Naive thymus-derived CD4-positive, alpha-beta T cell (primary cell): ENCODE results near the gene GIMD1. TPM values are rescaled to one million over a fixed set of nuclear protein-coding genes. Genes with fewer than 3 reads are reported as not detected.
"Not testable (repeated sequence)": the region's sequence is repeated elsewhere in the genome, so short reads cannot be mapped to it uniquely, and the experiment has no call there.

ENCODE experiments used
- ATAC-seq: fragments of 150-1000 bp; cut with Tn5 transposase; 2 replicates; pipeline ENCODE4 v1.10.0; 2021; ENCODE audit warnings: mild to moderate bottlenecking, moderate library complexity
- CTCF ChIA-PET: fragments of 350-600 bp; sonication (Branson Sonifier 250); formaldehyde crosslinking; loops from one replicate; lab custom pipeline; 2021; ENCODE audit warnings: antibody characterized with exemption; lab: Charles Lee
- POLR2A ChIA-PET: fragments of 350-600 bp; sonication (Branson Sonifier 250); formaldehyde crosslinking; loops from one replicate; lab custom pipeline; 2021; ENCODE audit warnings: antibody characterized with exemption, inconsistent platforms; lab: Charles Lee
- DNase-seq, 9 donors: peaks; one replicate each; pipeline versions ENCODE4 v3.0.0 to v3.0.0-alpha.2; 2020 to 2022; ENCODE audit warnings: mixed read lengths in 1 of 9
- H3K27ac ChIP-seq: one replicate; pipeline ENCODE4 v1.7.0; 2013; ENCODE audit warnings: mild to moderate bottlenecking, low read depth, low read length, moderate library complexity
- H3K27me3 ChIP-seq, 2 donors: one replicate each; pipeline ENCODE4 v1.7.0; 2013; ENCODE audit warnings: low read length in 2 of 2, mild to moderate bottlenecking in 2 of 2, moderate library complexity in 2 of 2; ENCODE audit not compliant: control insufficient read depth in 2 of 2, insufficient read depth in 2 of 2
- H3K36me3 ChIP-seq, 3 experiments: 1 replicate in 2 of 3; 2 replicates in 1 of 3; pipeline ENCODE4 v1.7.0; 2013; ENCODE audit warnings: low read length in 3 of 3, mild to moderate bottlenecking in 3 of 3, moderate library complexity in 1 of 3; ENCODE audit not compliant: insufficient read depth in 3 of 3, control insufficient read depth in 2 of 3
- H3K4me1 ChIP-seq, 2 donors: one replicate each; pipeline ENCODE4 v1.7.0; 2013; ENCODE audit warnings: low read length in 2 of 2, mild to moderate bottlenecking in 2 of 2, moderate library complexity in 1 of 2; ENCODE audit not compliant: control insufficient read depth in 2 of 2, insufficient read depth in 2 of 2
- H3K4me3 ChIP-seq: 2 replicates; pipeline ENCODE4 v1.7.0; 2013; ENCODE audit warnings: mild to moderate bottlenecking, low read length
- H3K9me3 ChIP-seq, 3 experiments: 1 replicate in 2 of 3; 2 replicates in 1 of 3; pipeline ENCODE4 v1.7.0; 2013; ENCODE audit warnings: low read length in 3 of 3; ENCODE audit not compliant: control insufficient read depth in 2 of 3
- H3K27ac Mint-ChIP-seq, 9 donors: one replicate each; pipeline ENCODE4 v1.8.0; 2020 to 2022; ENCODE audit warnings: mixed read lengths in 9 of 9, mild to moderate bottlenecking in 8 of 9, moderate library complexity in 5 of 9, inconsistent platforms in 2 of 9
- H3K27me3 Mint-ChIP-seq, 5 donors: one replicate each; pipeline ENCODE4 v1.8.0; 2021 to 2022; ENCODE audit warnings: mixed read lengths in 5 of 5, mild to moderate bottlenecking in 1 of 5
- H3K36me3 Mint-ChIP-seq, 5 donors: one replicate each; pipeline ENCODE4 v1.8.0; 2020 to 2022; ENCODE audit warnings: mixed read lengths in 5 of 5, mild to moderate bottlenecking in 3 of 5, inconsistent platforms in 1 of 5
- H3K4me1 Mint-ChIP-seq, 7 donors: one replicate each; pipeline ENCODE4 v1.8.0; 2020 to 2022; ENCODE audit warnings: mixed read lengths in 7 of 7, mild to moderate bottlenecking in 3 of 7, inconsistent platforms in 1 of 7
- H3K4me3 Mint-ChIP-seq, 10 donors: one replicate each; pipeline ENCODE4 v1.8.0; 2020 to 2022; ENCODE audit warnings: mild to moderate bottlenecking in 10 of 10, mixed read lengths in 10 of 10, moderate library complexity in 6 of 10, inconsistent platforms in 2 of 10
- H3K9me3 Mint-ChIP-seq, 11 donors: one replicate each; pipeline ENCODE4 v1.8.0; 2020 to 2022; ENCODE audit warnings: mixed read lengths in 11 of 11, mild to moderate bottlenecking in 4 of 11, inconsistent platforms in 1 of 11, moderate library complexity in 1 of 11
- intact Hi-C, 2 donors: fragments of 100-400 bp; cut with micrococcal nuclease; formaldehyde crosslinking; loops; one replicate each; pipeline ENCODE4 v1.15.1; 2023
- polyA plus RNA-seq, 2 donors: library from polyadenylated mRNA; unstranded; fragments of 300-500 nt; fragmentation: Illumina TruSeq; gene quantifications; one replicate each; pipeline ENCODE4 v1.2.3, GENCODE V29; 2021
- total RNA-seq, 6 experiments: library from RNA in 5 of 6; stranded (reverse) in 5 of 6; gene quantifications; 1 replicate in 5 of 6; 2 replicates in 1 of 6; pipeline ENCODE4 v1.2.3 and lab custom pipeline; 2021 to 2026

The GIMD1 gene
- total and polyA plus RNA-seq, 7 experiments from 2014 or later = not detected

DNA sequence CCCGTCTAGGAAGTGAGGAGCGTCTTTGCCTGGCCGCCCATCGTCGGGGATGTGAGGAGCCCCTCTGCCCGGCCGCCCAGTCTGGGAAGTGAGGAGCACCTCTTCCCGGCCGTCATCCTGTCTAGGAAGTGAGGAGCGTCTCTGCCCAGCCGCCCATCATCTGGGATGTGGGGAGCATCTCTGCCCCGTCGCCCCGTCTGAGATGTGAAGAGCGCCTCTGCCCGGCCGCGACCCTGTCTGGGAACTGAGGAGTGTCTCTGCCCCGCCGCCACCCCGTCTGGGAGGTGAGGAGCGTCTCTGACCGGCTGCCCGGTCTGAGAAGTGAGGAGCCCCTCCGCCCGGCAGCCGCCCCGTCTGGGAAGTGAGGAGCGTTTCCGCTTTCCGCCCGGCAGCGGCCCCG, 47.4 kb downstream of the GIMD1 start:
- H3K9me3 Mint-ChIP-seq, H3K36me3 ChIP-seq, H3K27me3 Mint-ChIP-seq, ATAC-seq, DNase-seq, intact Hi-C loops, H3K9me3 ChIP-seq, H3K27ac Mint-ChIP-seq, CTCF ChIA-PET, POLR2A ChIA-PET, H3K4me3 Mint-ChIP-seq, H3K4me3 ChIP-seq, H3K27me3 ChIP-seq, H3K27ac ChIP-seq: not testable (repeated sequence)
- peaks cover 14 to 18% of the 10 kb centered on the region in 2 donors for H3K4me1 ChIP-seq
- Mint-ChIP-seq H3K36me3 (peaks cover 0 to 30% (median 25%) of the 10 kb centered on the region in 5 donors), H3K4me1 (peaks cover 5 to 29% (median 23%) of the 10 kb centered on the region in 7 donors)

DNA sequence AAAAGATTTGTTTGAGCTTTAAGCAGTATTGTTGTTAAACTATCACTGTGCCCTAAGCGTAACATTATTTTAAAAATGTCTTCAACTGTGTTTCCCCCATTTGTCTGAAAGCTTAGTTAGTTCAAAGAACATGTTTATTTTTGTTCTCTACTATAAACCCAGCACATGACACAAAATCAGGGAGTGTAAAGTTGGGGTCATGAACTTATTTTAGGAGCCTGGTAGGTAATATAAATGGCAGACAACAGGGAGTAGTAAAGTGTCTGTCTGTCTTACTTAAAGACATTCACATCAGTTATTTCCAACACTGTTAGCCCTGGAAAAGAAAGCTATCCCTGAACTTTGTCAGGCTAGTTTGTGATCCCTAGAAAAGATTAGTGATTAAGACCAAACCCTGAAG, 48.3 kb downstream of the GIMD1 start:
- no peak for DNase-seq
- no peak for ATAC-seq
- Histone ChIP-seq H3K4me3 (no peak overlapping the region), H3K4me1 (peaks cover 18% of the 10 kb centered on the region in 2 donors), H3K9me3 (no peaks in the 10 kb centered on the region), H3K27ac (no peak overlapping the region), H3K36me3 (peaks cover 0 to 4% (median 0%) of the 10 kb centered on the region in 3 experiments), H3K27me3 (no peaks in the 10 kb centered on the region)
- intact Hi-C loops = no loop called here
- no peaks in the 10 kb centered on the region for H3K27me3 Mint-ChIP-seq
- no peaks in the 10 kb centered on the region for H3K9me3 Mint-ChIP-seq
- CTCF ChIA-PET = no interaction called here
- no peak overlapping the region for H3K27ac Mint-ChIP-seq
- peak overlapping the region in 1 of 10 donors; percentile 23 for H3K4me3 Mint-ChIP-seq
- H3K36me3 Mint-ChIP-seq = peaks cover 0 to 30% (median 25%) of the 10 kb centered on the region in 5 donors
- peaks cover 5 to 33% (median 27%) of the 10 kb centered on the region in 7 donors for H3K4me1 Mint-ChIP-seq
- POLR2A ChIA-PET = interaction anchor here (0.6 kb wide), 1 partner anchor 1401 kb away, joined by 3 read pairs; no protein-coding TSS in a partner anchor

DNA sequence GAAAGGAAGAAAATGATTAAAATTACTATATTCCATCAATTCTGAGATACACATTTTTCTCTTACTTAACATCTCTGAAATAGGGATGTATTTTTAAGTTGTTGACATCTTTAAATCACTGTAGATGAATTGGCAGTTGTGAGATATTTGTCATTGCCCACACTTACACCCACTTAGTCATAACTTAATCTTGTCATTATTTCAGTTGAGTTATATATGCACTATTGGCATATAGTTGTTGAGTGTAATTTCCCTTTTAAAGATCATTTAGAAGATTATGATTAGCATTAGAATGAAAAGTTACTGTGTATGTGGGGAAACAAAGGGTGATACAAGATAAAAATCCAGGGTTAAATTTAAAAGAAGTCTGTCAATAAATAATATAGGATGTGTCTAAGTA, 50.1 kb downstream of the GIMD1 start:
- ATAC-seq (no peak), DNase-seq (no peak)
- no peaks in the 10 kb centered on the region for H3K27me3 Mint-ChIP-seq
- Histone ChIP-seq H3K27me3 (no peaks in the 10 kb centered on the region), H3K27ac (peak overlapping the region; percentile 90), H3K9me3 (no peaks in the 10 kb centered on the region), H3K4me3 (no peak overlapping the region), H3K4me1 (peaks cover 22 to 24% of the 10 kb centered on the region in 2 donors), H3K36me3 (peaks cover 0 to 4% (median 0%) of the 10 kb centered on the region in 3 experiments)
- H3K4me1 Mint-ChIP-seq = peaks cover 15 to 42% (median 38%) of the 10 kb centered on the region in 7 donors
- H3K9me3 Mint-ChIP-seq = no peaks in the 10 kb centered on the region
- peak overlapping the region in 3 of 10 donors; percentile 12 to 59 (median 18) for H3K4me3 Mint-ChIP-seq
- peak overlapping the region in 2 of 9 donors; percentile 43 to 65 for H3K27ac Mint-ChIP-seq
- POLR2A ChIA-PET = no interaction called here
- intact Hi-C loops = loop anchor here (5.0 to 10.0 kb wide), 3 partner anchors 1614 to 1669 kb away; partner anchors contain the start of genes HADH (in 2 of the 2) and CYP2U1 (in 1 of the 2)
- H3K36me3 Mint-ChIP-seq = peaks cover 0 to 26% (median 22%) of the 10 kb centered on the region in 5 donors
- CTCF ChIA-PET = no interaction called here

DNA sequence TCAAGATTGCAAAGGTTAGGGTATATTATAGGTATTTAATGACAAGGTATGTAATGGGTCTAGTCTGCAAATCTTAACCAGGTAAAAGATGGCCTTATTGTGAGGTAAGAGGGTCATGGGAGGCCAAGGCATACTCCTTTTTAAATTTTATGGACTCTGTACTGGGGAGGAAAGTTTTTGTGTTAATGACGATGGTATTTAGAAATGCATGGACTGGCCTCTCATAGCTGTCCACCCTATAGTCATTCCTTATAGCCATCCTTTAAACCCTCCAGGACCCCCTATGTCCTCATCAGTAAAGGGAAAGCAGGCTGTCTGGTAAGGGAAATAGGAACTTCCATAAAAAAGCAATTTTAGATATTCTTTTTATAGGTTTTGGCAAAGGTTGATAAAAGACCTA, 50.8 kb downstream of the GIMD1 start:
- peaks cover 22 to 24% of the 10 kb centered on the region in 2 donors for H3K4me1 ChIP-seq
- no peak for ATAC-seq
- Mint-ChIP-seq H3K9me3 (no peaks in the 10 kb centered on the region), H3K27me3 (no peaks in the 10 kb centered on the region), H3K27ac (peak overlapping the region in 1 of 9 donors; percentile 21), H3K4me3 (no peak overlapping the region), H3K4me1 (peaks cover 22 to 49% (median 38%) of the 10 kb centered on the region in 7 donors), H3K36me3 (peaks cover 0 to 26% (median 22%) of the 10 kb centered on the region in 5 donors)
- H3K36me3 ChIP-seq = peaks cover 0 to 4% (median 0%) of the 10 kb centered on the region in 3 experiments
- POLR2A ChIA-PET = no interaction called here
- peak overlapping the region; percentile 90 for H3K27ac ChIP-seq
- H3K4me3 ChIP-seq = peak overlapping the region; percentile 95
- H3K27me3 ChIP-seq = no peaks in the 10 kb centered on the region
- intact Hi-C loops = loop anchor here (2.0 to 10.0 kb wide), 4 partner anchors 845 to 1669 kb away; partner anchors contain the start of genes HADH (in 2 of the 2) and CYP2U1 (in 1 of the 2)
- H3K9me3 ChIP-seq = no peaks in the 10 kb centered on the region
- no peak for DNase-seq
- CTCF ChIA-PET = no interaction called here

DNA sequence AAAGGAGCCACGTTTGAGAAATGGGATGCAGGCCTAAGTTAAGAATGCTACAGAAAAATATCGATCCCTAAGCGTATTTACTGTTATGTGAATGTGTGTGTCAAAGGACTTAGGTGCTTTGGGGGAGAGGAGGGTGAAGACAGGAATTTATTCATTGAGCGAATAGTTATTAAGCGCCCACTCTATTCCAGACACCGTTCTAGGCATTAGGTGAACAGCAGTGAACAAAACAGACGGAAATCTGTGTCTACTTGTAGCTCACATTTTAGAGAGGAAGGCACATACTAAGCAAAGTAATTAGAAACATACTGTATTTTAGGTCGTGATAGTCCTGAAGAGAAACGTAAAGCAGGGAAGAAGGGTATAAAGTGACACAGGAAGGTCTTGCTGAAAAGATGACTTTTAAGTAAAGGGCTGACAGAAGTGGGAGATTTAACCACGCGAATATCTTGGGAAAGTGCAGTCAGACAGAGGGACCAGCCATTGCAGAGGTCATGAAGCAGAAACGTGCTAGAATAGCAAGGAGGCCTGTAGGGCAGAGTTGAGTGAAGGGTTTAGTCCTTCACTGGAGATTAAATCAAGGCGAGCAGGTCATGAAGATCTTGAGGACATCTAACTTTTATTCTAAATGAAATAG, 51.7 kb downstream of the GIMD1 start:
- no peaks in the 10 kb centered on the region for H3K27me3 Mint-ChIP-seq
- peaks cover 0 to 24% (median 20%) of the 10 kb centered on the region in 5 donors for H3K36me3 Mint-ChIP-seq

DNA sequence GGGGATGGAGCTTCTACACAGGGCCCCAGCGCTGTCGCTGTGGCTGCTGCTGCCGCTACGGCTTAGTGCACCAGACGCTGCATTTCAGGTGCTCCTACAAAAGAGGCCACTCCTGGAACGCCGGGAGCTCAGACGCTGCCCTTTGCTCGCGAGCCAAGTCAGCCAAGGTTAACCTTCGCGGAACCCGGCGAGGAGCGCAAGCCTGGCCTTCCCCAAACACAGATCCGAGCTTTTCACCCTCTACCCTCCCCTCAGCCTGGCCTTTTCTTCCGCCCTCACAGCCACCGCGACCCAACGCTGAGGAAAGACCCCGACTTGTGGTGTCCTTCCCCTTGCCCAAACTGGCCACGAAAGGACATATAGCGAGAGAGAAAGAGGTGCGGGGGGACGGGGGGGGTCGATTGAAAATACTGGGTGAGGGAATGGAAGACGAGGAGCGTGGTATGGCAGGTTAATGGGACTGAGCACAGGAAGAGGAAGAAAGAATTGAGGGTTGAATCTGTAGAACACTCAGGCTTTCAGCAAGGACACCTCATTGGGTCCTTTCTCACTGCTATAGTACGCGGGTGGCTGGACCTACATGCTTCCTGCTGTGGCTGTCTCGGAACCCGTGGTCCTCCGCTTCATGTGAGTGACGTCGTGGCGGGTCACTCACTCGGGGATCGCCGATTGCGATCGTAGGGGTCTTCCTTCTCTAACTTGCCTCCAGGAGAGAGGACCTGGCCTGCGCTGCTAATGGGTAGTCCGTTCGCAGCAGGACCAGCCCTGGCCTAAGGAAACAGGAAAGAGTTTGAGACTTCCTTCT, 52.4 kb downstream of the GIMD1 start, which contains the start of the genes AIMP1 and TBCK:
Gene AIMP1, plus strand, starts transcription at position 583 of the 805 bp plus-strand sequence. CDS start 8,460 bp downstream, outside the sequence.
Gene TBCK, minus strand, starts transcription at position 242 of the 805 bp plus-strand sequence. CDS start 7,249 bp downstream, outside the sequence.
- no peaks in the 10 kb centered on the region for H3K9me3 Mint-ChIP-seq
- POLR2A ChIA-PET = interaction anchor here (0.6 to 2.0 kb wide), 6 partner anchors 11 to 1404 kb away, joined by 3 to 6 read pairs (median 4); partner anchors contain the start of genes PAPSS1 and PPA2
- H3K27me3 Mint-ChIP-seq = no peaks in the 10 kb centered on the region
- Histone ChIP-seq H3K36me3 (peaks cover 0 to 4% (median 0%) of the 10 kb centered on the region in 3 experiments), H3K4me3 (peak within 1 kb of the TSS; percentile 95), H3K9me3 (no peaks in the 10 kb centered on the region), H3K4me1 (peaks cover 22 to 24% of the 10 kb centered on the region in 2 donors), H3K27me3 (no peaks in the 10 kb centered on the region), H3K27ac (peak within 1 kb of the TSS; percentile 90)
- DNase-seq = peak; percentile 74 to 92 (median 88)
- intact Hi-C loops = loop anchor here (1.0 to 10.0 kb wide), 9 partner anchors 13 to 1671 kb away; partner anchors contain the start of genes GSTCD (in 2 of the 2), HADH (in 2 of the 2), INTS12 (in 2 of the 2) and PAPSS1 (in 2 of the 2)
- ATAC-seq = peak; percentile 93
- peaks cover 0 to 21% (median 17%) of the 10 kb centered on the region in 5 donors for H3K36me3 Mint-ChIP-seq
- peaks cover 23 to 50% (median 43%) of the 10 kb centered on the region in 7 donors for H3K4me1 Mint-ChIP-seq
- CTCF ChIA-PET = interaction anchor here (1.2 kb wide), 1 partner anchor 843 kb away, joined by 3 read pairs; the partner anchor contains the start of gene PPA2
- no peak within 1 kb of the TSS for H3K4me3 Mint-ChIP-seq
- no peak within 1 kb of the TSS for H3K27ac Mint-ChIP-seq

More for the DNA sequence above, 51.7 kb downstream of the GIMD1 start:
- no peaks in the 10 kb centered on the region for H3K27me3 ChIP-seq
- ChIA-PET CTCF (no interaction called here), POLR2A (interaction anchor here (1.8 to 2.0 kb wide), 2 partner anchors 609 to 1403 kb away, joined by 4 to 6 read pairs; partner anchors contain the start of gene PAPSS1)
- Mint-ChIP-seq H3K9me3 (no peaks in the 10 kb centered on the region), H3K27ac (no peak overlapping the region), H3K4me1 (peaks cover 25 to 52% (median 44%) of the 10 kb centered on the region in 7 donors), H3K4me3 (no peak overlapping the region)
- intact Hi-C loops = loop anchor here (1.0 to 10.0 kb wide), 9 partner anchors 12 to 1670 kb away; partner anchors contain the start of genes GSTCD (in 2 of the 2), HADH (in 2 of the 2), INTS12 (in 2 of the 2) and PAPSS1 (in 2 of the 2)
- no peaks in the 10 kb centered on the region for H3K9me3 ChIP-seq
- H3K27ac ChIP-seq = peak overlapping the region; percentile 90
- no peak for ATAC-seq
- H3K4me3 ChIP-seq = peak overlapping the region; percentile 95
- H3K4me1 ChIP-seq = peaks cover 22 to 24% of the 10 kb centered on the region in 2 donors
- peaks cover 0 to 4% (median 0%) of the 10 kb centered on the region in 3 experiments for H3K36me3 ChIP-seq
- peak in 1 of 9 donors; percentile 8 for DNase-seq
